ENCODE results near the gene PWWP2A. TPM values are rescaled to one million over a fixed set of nuclear protein-coding genes. Genes with fewer than 3 reads are reported as not detected.

The PWWP2A gene
- total RNA-seq, 1 donor from 2014 or later = 9.9 TPM

DNA sequence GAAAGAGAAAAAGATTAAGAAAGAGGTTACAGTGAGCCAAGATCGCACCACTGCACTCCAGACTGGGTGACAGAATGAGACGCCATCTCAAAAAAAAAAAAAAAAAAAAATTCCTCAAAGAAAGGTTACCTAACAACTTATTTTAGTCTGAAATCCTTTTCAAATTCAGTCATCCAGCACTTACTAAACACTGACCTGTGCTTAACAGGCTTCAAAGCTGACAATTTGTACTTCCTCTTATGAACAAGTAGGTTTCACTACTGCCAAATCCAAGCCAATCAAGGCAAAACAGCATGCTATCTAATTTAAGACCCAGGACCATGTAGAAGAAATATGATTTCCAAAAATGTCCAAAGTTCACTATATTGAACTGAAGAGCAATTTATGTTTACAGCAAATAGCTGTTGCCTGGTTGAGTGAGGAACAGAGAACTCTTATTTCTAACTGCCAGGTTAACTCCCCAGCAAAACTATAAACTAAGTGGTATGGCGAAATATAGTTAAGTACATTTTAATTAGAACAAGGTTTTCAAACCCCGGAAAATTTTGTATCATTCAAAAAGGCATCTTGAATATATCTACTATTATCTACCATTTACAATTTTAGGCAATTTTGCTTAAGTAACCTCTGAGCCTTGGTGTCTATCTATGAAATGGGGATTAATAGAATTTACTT is 13.4 kb downstream of the PWWP2A start:
- Histone ChIP-seq H3K27me3 (ENCODE audit: low read depth) (no peaks in the 10 kb centered on the region), H3K9me3 (replicated peaks) (no peaks in the 10 kb centered on the region), H3K27ac (replicated peaks) (no peak overlapping the region), H3K4me3 (no peak overlapping the region), H3K36me3 (peaks cover 12% of the 10 kb centered on the region), H3K4me1 (peaks cover 23% of the 10 kb centered on the region)
- intact Hi-C loops (cut with micrococcal nuclease) = no loop called here
- DNase-seq = no peak
- TF ChIP-seq, protein P1, sequence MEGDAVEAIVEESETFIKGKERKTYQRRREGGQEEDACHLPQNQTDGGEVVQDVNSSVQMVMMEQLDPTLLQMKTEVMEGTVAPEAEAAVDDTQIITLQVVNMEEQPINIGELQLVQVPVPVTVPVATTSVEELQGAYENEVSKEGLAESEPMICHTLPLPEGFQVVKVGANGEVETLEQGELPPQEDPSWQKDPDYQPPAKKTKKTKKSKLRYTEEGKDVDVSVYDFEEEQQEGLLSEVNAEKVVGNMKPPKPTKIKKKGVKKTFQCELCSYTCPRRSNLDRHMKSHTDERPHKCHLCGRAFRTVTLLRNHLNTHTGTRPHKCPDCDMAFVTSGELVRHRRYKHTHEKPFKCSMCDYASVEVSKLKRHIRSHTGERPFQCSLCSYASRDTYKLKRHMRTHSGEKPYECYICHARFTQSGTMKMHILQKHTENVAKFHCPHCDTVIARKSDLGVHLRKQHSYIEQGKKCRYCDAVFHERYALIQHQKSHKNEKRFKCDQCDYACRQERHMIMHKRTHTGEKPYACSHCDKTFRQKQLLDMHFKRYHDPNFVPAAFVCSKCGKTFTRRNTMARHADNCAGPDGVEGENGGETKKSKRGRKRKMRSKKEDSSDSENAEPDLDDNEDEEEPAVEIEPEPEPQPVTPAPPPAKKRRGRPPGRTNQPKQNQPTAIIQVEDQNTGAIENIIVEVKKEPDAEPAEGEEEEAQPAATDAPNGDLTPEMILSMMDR (IDR thresholded peaks at IDR 0.05; ENCODE audit: borderline replicate concordance) = no peak

DNA sequence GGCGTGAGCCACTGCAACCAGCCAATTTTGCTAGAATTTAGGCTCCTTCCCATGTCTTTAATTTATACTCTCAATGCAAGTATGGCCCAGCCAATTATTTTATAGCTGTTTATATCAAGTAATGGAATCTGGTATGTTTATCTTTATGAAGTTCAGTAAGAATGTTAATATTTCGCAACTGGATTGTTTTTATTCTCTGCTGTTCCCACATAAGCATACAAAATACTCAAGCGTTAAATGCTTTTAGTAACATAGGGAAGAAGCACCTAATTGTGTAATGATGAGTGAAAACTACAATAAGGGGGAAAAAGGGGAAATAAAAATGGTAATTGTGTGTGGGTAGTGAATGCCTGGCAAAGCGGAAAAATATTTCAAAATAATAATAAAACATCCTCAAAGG is 21.3 kb downstream of the PWWP2A start:
- no peak for DNase-seq
- peaks cover 7% of the 10 kb centered on the region for H3K4me1 ChIP-seq
- peaks cover 22% of the 10 kb centered on the region for H3K36me3 ChIP-seq
- H3K27me3 ChIP-seq (ENCODE audit: low read depth) = no peaks in the 10 kb centered on the region
- H3K9me3 ChIP-seq (replicated peaks) = no peaks in the 10 kb centered on the region
- no peak overlapping the region for H3K27ac ChIP-seq (replicated peaks)
- intact Hi-C loops (cut with micrococcal nuclease) = no loop called here
- TF ChIP-seq, protein P1 (IDR thresholded peaks at IDR 0.05; ENCODE audit: borderline replicate concordance) = no peak
- H3K4me3 ChIP-seq = no peak overlapping the region

DNA sequence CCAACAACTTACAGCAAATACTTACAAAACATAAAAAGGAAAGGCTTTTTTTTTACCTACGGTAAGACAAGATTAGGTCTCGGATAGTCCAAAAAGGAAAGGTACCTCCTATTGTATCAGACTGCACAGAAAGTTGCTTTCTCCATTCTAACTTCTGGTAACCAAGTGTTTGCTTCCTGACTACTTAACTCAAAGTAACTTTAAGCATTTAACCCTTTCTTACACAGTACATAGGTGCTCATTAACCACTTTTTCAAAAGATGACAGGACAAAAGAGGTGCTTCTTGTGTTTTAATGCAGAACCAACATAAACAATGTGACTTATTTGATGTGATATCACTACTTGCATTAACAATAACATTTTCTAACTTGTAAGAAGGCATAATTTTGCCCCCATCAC is 23.1 kb downstream of the PWWP2A start:
- Histone ChIP-seq H3K27me3 (ENCODE audit: low read depth) (no peaks in the 10 kb centered on the region), H3K27ac (replicated peaks) (no peak overlapping the region), H3K4me3 (no peak overlapping the region), H3K9me3 (replicated peaks) (no peaks in the 10 kb centered on the region), H3K36me3 (peaks cover 39% of the 10 kb centered on the region), H3K4me1 (no peaks in the 10 kb centered on the region)
- DNase-seq = no peak
- intact Hi-C loops (cut with micrococcal nuclease) = no loop called here
- TF ChIP-seq, protein P1 (IDR thresholded peaks at IDR 0.05; ENCODE audit: borderline replicate concordance) = no peak

DNA sequence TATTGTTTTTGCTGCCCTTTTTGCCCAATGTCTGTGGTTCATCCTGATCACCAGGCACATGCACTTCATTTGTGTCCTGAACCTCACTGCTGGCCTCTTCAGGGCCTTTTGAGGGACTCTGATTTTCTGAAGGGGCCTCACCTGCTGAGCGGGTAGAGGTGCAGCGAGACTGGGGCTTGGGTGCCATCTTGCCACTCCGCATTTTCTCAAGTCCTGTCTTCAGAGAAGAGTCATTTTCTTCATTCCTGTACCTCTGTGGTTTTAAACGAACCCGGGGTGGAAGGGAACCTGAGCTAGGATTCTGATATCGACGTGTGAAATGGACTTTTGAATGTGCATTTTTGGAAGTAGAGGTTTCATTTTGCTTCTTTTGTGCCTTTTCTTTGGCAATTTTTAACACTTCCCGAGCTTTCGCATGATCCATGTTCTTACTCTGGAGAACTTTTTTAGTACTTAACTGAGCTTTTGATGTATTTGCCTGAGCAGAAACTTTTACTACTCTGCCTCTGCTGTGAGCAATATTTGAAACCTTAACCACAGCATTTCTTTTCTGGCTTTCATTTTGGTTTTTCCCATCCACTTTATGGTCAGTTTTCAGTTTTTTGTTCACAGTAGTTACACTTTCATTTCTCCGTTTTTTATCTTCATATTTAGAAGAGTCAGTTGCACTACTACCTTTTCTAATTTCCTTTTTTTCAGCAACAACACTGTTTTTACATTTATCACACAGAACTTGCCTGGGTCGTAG is 26.1 kb downstream of the PWWP2A start:
- TF ChIP-seq, protein P1 (IDR thresholded peaks at IDR 0.05; ENCODE audit: borderline replicate concordance) = no peak
- H3K4me1 ChIP-seq = no peaks in the 10 kb centered on the region
- H3K9me3 ChIP-seq (replicated peaks) = no peaks in the 10 kb centered on the region
- intact Hi-C loops (cut with micrococcal nuclease) = no loop called here
- peaks cover 31% of the 10 kb centered on the region for H3K36me3 ChIP-seq
- H3K27me3 ChIP-seq (ENCODE audit: low read depth) = no peaks in the 10 kb centered on the region
- H3K27ac ChIP-seq (replicated peaks) = no peak overlapping the region
- H3K4me3 ChIP-seq = no peak overlapping the region
- no peak for DNase-seq

DNA sequence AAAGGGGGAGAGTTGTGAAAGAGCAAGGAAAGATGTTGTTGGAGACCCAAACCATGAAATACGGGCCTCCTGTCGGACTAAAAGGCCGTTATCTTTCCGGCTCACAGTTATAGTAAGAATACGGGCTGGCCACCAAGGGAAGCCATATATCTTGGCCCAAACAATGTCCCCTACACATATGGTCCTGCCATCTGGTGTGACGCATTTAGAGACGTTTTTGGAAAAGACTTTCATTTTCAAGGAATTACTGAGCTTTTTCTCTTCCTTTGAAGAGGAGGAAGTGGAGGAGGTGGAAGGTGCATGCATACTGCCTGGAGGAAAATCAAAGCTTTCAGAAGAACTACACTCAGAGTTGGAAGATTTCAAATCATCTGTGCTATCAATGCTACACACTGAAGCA is 26.7 kb downstream of the PWWP2A start:
- Histone ChIP-seq H3K4me1 (no peaks in the 10 kb centered on the region), H3K36me3 (peaks cover 31% of the 10 kb centered on the region), H3K27ac (replicated peaks) (no peak overlapping the region), H3K9me3 (replicated peaks) (no peaks in the 10 kb centered on the region), H3K4me3 (no peak overlapping the region), H3K27me3 (ENCODE audit: low read depth) (no peaks in the 10 kb centered on the region)
- no peak for DNase-seq
- TF ChIP-seq, protein P1 (IDR thresholded peaks at IDR 0.05; ENCODE audit: borderline replicate concordance) = no peak
- intact Hi-C loops (cut with micrococcal nuclease) = no loop called here

All from left ventricle myocardium inferior (tissue), 1 donor.